Muscle layer of duodenum (tissue), 2 donors: ENCODE data around the gene NKAPD1.
"Not testable (repeated sequence)": the region's sequence is repeated elsewhere in the genome, so short reads cannot be mapped to it uniquely, and the experiment has no call there.

Experiments
- H3K27ac ChIP-seq: one replicate; pipeline ENCODE4 v1.7.0; 2013; ENCODE audit warnings: mild to moderate bottlenecking, low read length
- H3K27me3 ChIP-seq: one replicate; pipeline ENCODE4 v1.7.0; 2013; ENCODE audit warnings: low read depth, mild to moderate bottlenecking, control low read depth, low read length
- H3K36me3 ChIP-seq, 2 donors: one replicate each; pipeline ENCODE4 v1.7.0; 2013; ENCODE audit warnings: low read length in 2 of 2, control low read depth in 1 of 2, mild to moderate bottlenecking in 1 of 2; ENCODE audit not compliant: insufficient read depth in 2 of 2, control insufficient read depth in 1 of 2
- H3K4me1 ChIP-seq, 2 donors: one replicate each; pipeline ENCODE4 v1.7.0; 2013; ENCODE audit warnings: low read length in 2 of 2, mild to moderate bottlenecking in 2 of 2, control low read depth in 1 of 2, moderate library complexity in 1 of 2; ENCODE audit not compliant: insufficient read depth in 2 of 2, control insufficient read depth in 1 of 2
- H3K4me3 ChIP-seq, 2 donors: one replicate each; pipeline ENCODE4 v1.7.0; 2013; ENCODE audit warnings: low read length in 2 of 2, low read depth in 1 of 2, mild to moderate bottlenecking in 1 of 2
- H3K9me3 ChIP-seq, 2 donors: one replicate each; pipeline ENCODE4 v1.7.0; 2013; ENCODE audit warnings: low read length in 2 of 2, control low read depth in 1 of 2, mild to moderate bottlenecking in 1 of 2; ENCODE audit not compliant: control insufficient read depth in 1 of 2
- donor health status: healthy.

NKAPD1 gene

GRCh38 chr11:112087212-112087611 lies 13.1 kb downstream of the NKAPD1 start:
- H3K27ac ChIP-seq, result peak overlapping the region; percentile 91
- H3K4me1 ChIP-seq, result peaks cover 14 to 35% of the 10 kb centered on the region in 2 donors
- peaks cover 49 to 69% of the 10 kb centered on the region in 2 donors for H3K36me3 ChIP-seq
- no peaks in the 10 kb centered on the region for H3K9me3 ChIP-seq
- peak overlapping the region; percentile 94 to 97 for H3K4me3 ChIP-seq
- no peaks in the 10 kb centered on the region for H3K27me3 ChIP-seq

GRCh38 chr11:112095302-112095701 lies 21.2 kb downstream of the NKAPD1 start:
- H3K4me1 ChIP-seq, H3K27ac ChIP-seq, H3K27me3 ChIP-seq, H3K4me3 ChIP-seq, H3K9me3 ChIP-seq: not testable (repeated sequence)
- peaks cover 30 to 54% of the 10 kb centered on the region in 2 donors for H3K36me3 ChIP-seq

GRCh38 chr11:112096194-112096593 lies 22.1 kb downstream of the NKAPD1 start:
- Histone ChIP-seq H3K36me3 (peaks cover 26 to 46% of the 10 kb centered on the region in 2 donors), H3K27ac (no peak overlapping the region), H3K4me3 (no peak overlapping the region), H3K27me3 (no peaks in the 10 kb centered on the region), H3K9me3 (no peaks in the 10 kb centered on the region), H3K4me1 (no peaks in the 10 kb centered on the region)

GRCh38 chr11:112097734-112098528 lies 23.8 kb downstream of the NKAPD1 start:
- Histone ChIP-seq H3K4me1 (no peaks in the 10 kb centered on the region), H3K27ac (no peak overlapping the region), H3K9me3 (no peaks in the 10 kb centered on the region), H3K4me3 (no peak overlapping the region), H3K27me3 (no peaks in the 10 kb centered on the region), H3K36me3 (peaks cover 16 to 30% of the 10 kb centered on the region in 2 donors)

- H3K4me1 ChIP-seq, result no peaks in the 10 kb centered on the region
- no peaks in the 10 kb centered on the region for H3K9me3 ChIP-seq
- peaks cover 13 to 16% of the 10 kb centered on the region in 2 donors for H3K36me3 ChIP-seq
- no peaks in the 10 kb centered on the region for H3K27me3 ChIP-seq
- H3K27ac ChIP-seq, result no peak overlapping the region
- no peak overlapping the region for H3K4me3 ChIP-seq
Measured at GRCh38 chr11:112100462-112100861, 26.4 kb downstream of the NKAPD1 start.

DNA sequence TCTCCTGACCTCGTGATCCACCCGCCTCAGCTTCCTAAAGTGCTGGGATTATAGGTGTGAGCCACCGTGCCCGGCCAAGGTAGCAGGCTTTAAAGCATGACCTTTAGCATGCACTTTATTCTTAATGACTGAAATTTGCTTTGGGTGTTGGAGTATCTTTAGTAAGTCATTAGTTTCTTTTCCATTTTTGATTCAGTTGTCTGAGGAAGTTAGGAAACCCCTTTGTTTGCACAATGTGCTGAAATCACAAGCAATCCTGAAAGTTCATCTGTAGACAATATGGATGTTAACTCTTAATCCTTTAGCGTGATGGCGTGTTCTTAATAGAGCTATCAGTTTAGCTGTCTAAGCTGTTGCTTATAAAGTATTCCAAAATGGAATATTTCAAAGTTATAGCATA lies 29.3 kb downstream of the NKAPD1 start:
- Histone ChIP-seq H3K27ac (no peak overlapping the region), H3K4me3 (no peak overlapping the region), H3K9me3 (no peaks in the 10 kb centered on the region)

GRCh38 chr11:112106070-112106469 lies 32.0 kb downstream of the NKAPD1 start:
- Histone ChIP-seq H3K4me1 (no peaks in the 10 kb centered on the region), H3K36me3 (peaks cover 0 to 8% of the 10 kb centered on the region in 2 donors), H3K4me3 (no peak overlapping the region), H3K27ac (no peak overlapping the region), H3K9me3 (no peaks in the 10 kb centered on the region), H3K27me3 (no peaks in the 10 kb centered on the region)

More for the DNA sequence above, 29.3 kb downstream of the NKAPD1 start:
- H3K36me3 ChIP-seq, result peaks cover 0 to 8% of the 10 kb centered on the region in 2 donors
- no peaks in the 10 kb centered on the region for H3K27me3 ChIP-seq
- no peaks in the 10 kb centered on the region for H3K4me1 ChIP-seq

DNA sequence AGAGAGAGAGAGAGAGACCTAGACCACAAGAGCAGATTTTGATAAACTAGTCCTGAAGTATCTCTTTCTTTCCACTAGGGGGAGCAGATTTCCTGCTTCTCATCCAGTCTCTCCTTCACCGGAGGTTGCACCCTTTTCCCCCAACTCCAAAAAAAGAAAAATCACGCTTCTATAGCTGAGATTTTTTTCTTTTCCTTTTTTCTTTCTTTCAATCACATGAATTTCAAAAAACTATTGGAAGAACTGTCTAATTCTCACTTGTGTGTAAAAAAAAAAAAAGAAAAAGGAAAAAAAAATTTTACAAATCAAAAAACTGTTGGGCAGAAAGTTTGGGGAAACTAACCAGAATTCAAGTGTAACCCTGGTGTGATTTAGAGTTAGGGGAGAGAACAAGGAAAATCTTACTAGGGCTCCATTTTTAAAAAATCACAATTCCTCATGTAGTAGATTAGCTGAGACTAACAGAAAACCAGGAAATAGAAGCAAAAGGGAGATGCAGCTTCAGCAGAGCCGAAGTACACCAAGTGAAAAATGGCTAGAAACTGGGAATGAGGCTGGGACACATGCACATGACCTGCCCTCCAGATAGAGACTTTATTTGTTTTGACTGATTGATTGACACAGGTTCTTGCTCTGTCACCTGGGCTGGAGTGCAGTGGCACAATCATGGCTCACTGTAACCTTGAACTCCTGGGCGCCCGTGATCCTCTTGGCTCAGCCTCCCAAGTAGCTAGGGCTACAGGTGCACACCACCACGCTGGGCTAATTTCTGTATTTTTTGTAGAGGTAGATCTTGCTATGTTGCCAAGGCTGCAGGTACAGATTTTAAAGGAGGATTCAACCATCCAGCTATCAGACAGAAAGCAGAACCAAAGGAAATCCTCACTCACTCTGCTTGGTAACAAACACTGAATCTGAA lies 39.7 kb downstream of the NKAPD1 start:
- Histone ChIP-seq H3K4me1 (no peaks in the 10 kb centered on the region), H3K36me3 (no peaks in the 10 kb centered on the region), H3K4me3 (peak overlapping the region in 1 of 2 donors; percentile 26), H3K27me3 (no peaks in the 10 kb centered on the region), H3K27ac (no peak overlapping the region), H3K9me3 (no peaks in the 10 kb centered on the region)

GRCh38 chr11:112114460-112114859 lies 40.4 kb downstream of the NKAPD1 start:
- H3K9me3 ChIP-seq, result no peaks in the 10 kb centered on the region
- H3K36me3 ChIP-seq, result no peaks in the 10 kb centered on the region

GRCh38 chr11:112115386-112115785 lies 41.3 kb downstream of the NKAPD1 start:
- Histone ChIP-seq H3K4me3 (no peak overlapping the region), H3K9me3 (no peaks in the 10 kb centered on the region), H3K27me3 (no peaks in the 10 kb centered on the region), H3K27ac (no peak overlapping the region), H3K36me3 (peaks cover 0 to 4% of the 10 kb centered on the region in 2 donors), H3K4me1 (no peaks in the 10 kb centered on the region)

More at GRCh38 chr11:112114460-112114859, 40.4 kb downstream of the NKAPD1 start:
- H3K4me1 ChIP-seq, result no peaks in the 10 kb centered on the region
- H3K27me3 ChIP-seq, result no peaks in the 10 kb centered on the region
- H3K4me3 ChIP-seq, result no peak overlapping the region
- no peak overlapping the region for H3K27ac ChIP-seq

DNA sequence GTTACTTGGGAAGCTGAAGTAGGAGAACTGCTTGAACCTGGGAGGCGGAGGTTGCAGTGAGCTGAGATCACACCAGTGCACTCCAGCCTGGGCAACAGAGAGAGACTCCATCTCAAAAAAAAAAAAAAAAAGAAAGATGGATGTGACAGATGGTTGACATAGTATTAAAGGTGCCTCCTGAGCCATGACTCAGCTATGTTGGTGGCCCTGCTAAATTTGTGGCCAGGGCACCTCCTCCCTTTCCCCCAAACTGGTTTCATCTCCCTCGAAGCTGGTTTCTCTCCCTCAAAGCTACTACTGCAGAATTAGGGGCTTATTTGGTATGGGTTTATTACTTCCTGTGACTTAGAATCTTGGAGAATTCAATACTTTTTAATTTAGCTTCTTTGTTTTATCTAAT lies 44.1 kb downstream of the NKAPD1 start:
- Histone ChIP-seq H3K27me3 (no peaks in the 10 kb centered on the region), H3K4me1 (no peaks in the 10 kb centered on the region), H3K4me3 (no peak overlapping the region), H3K27ac (no peak overlapping the region), H3K36me3 (peaks cover 0 to 4% of the 10 kb centered on the region in 2 donors), H3K9me3 (no peaks in the 10 kb centered on the region)
